GM23338 (cell line): ENCODE data around the gene MAN2B2. TPM values are rescaled to one million over a fixed set of nuclear protein-coding genes. Genes with fewer than 3 reads are reported as not detected.

Experiments
- ATAC-seq: fragments of 200-7000 bp; cut with Tn5 transposase; 3 replicates; pipeline ENCODE4 v1.9.1; 2020
- DNase-seq: peaks from one replicate; pipeline ENCODE4 v3.0.0-alpha.2; 2015; ENCODE audit warnings: low spot score
- H2AFZ ChIP-seq: fragments of 200-600 bp; sonication (generic); 2 replicates; pipeline ENCODE4 v1.8.0; 2016; ENCODE audit warnings: antibody characterized with exemption, mild to moderate bottlenecking, moderate library complexity
- H3F3A ChIP-seq: fragments of 200-600 bp; sonication (generic); replicated peaks from 2 replicates; pipeline ENCODE4 v1.8.0; 2017; ENCODE audit warnings: antibody characterized with exemption, mixed run types, low read depth
- H3K27ac ChIP-seq: fragments of 200-600 bp; sonication (generic); 2 replicates; pipeline ENCODE4 v1.6.1; 2016; ENCODE audit warnings: low read depth
- H3K27me3 ChIP-seq: fragments of 200-600 bp; sonication (generic); 2 replicates; pipeline ENCODE4 v1.8.0; 2016; ENCODE audit warnings: mild to moderate bottlenecking, mixed run types, moderate library complexity; ENCODE audit not compliant: insufficient read depth
- H3K36me3 ChIP-seq: fragments of 200-600 bp; sonication (generic); 2 replicates; pipeline ENCODE4 v1.8.0; 2016; ENCODE audit warnings: mild to moderate bottlenecking; ENCODE audit not compliant: insufficient read depth
- H3K4me1 ChIP-seq: fragments of 200-600 bp; sonication (generic); 2 replicates; pipeline ENCODE4 v1.8.0; 2016; ENCODE audit warnings: mild to moderate bottlenecking, moderate library complexity; ENCODE audit not compliant: insufficient read depth
- H3K4me2 ChIP-seq: fragments of 200-600 bp; sonication (generic); 2 replicates; pipeline ENCODE4 v1.7.1; 2017; ENCODE audit warnings: mixed run types
- H3K4me3 ChIP-seq: fragments of 200-600 bp; sonication (generic); 2 replicates; pipeline ENCODE4 v1.6.1; 2016; ENCODE audit warnings: mixed run types
- H3K79me2 ChIP-seq: fragments of 200-600 bp; sonication (generic); replicated peaks from 2 replicates; pipeline ENCODE4 v1.8.0; 2017; ENCODE audit warnings: mild to moderate bottlenecking; ENCODE audit not compliant: insufficient read depth
- H3K9me2 ChIP-seq: fragments of 200-600 bp; sonication (generic); 2 replicates; pipeline ENCODE4 v1.8.0; 2017; ENCODE audit not compliant: insufficient read depth
- H4K20me1 ChIP-seq: fragments of 200-600 bp; sonication (generic); replicated peaks from 2 replicates; pipeline ENCODE4 v1.8.0; 2017; ENCODE audit warnings: mild to moderate bottlenecking; ENCODE audit not compliant: insufficient read depth
- H3K27ac Mint-ChIP-seq: 2 replicates; pipeline ENCODE4 v1.8.0; 2020; ENCODE audit warnings: inconsistent platforms, mild to moderate bottlenecking, moderate library complexity, mixed read lengths
- H3K27me3 Mint-ChIP-seq: 3 replicates; pipeline ENCODE4 v1.8.0; 2022; ENCODE audit warnings: low read depth, mild to moderate bottlenecking, moderate library complexity, mixed read lengths, inconsistent platforms; ENCODE audit not compliant: insufficient read depth, poor library complexity
- H3K36me3 Mint-ChIP-seq: 3 replicates; pipeline ENCODE4 v1.8.0; 2021; ENCODE audit warnings: low read depth, mild to moderate bottlenecking, inconsistent platforms, moderate library complexity, mixed read lengths
- H3K4me1 Mint-ChIP-seq: 3 replicates; pipeline ENCODE4 v1.8.0; 2020; ENCODE audit warnings: mild to moderate bottlenecking, inconsistent platforms, mixed read lengths
- H3K4me3 Mint-ChIP-seq: 3 replicates; pipeline ENCODE4 v1.8.0; 2021; ENCODE audit warnings: moderate library complexity, mild to moderate bottlenecking, inconsistent platforms, mixed read lengths
- H3K9me3 Mint-ChIP-seq: 3 replicates; pipeline ENCODE4 v1.8.0; 2020; ENCODE audit warnings: moderate library complexity, mild to moderate bottlenecking, inconsistent platforms, mixed read lengths
- CREB1 ChIP-seq: fragments of 250-450 bp; sonication (Bioruptor Pico); IDR thresholded peaks from 2 replicates; pipeline ENCODE4 v1.5.0; 2020; ENCODE audit warnings: low read depth, mild to moderate bottlenecking, moderate library complexity
- EZH2 ChIP-seq: fragments of 200-600 bp; sonication (generic); IDR thresholded peaks from one replicate; pipeline ENCODE4 v1.8.0; 2017; ENCODE audit warnings: antibody characterized with exemption, mild to moderate bottlenecking, low read depth; ENCODE audit not compliant: unreplicated experiment
- EZH2phosphoT487 ChIP-seq: fragments of 200-600 bp; sonication (generic); IDR thresholded peaks from one replicate; pipeline ENCODE4 v1.8.1; 2018; ENCODE audit warnings: antibody characterized with exemption; ENCODE audit not compliant: unreplicated experiment
- JUNB ChIP-seq: IDR thresholded peaks from one replicate; pipeline ENCODE4 v1.6.1; 2016; ENCODE audit warnings: antibody characterized with exemption; ENCODE audit not compliant: unreplicated experiment
- NANOG ChIP-seq: IDR thresholded peaks from 2 replicates; pipeline ENCODE4 v1.6.1; 2016; ENCODE audit warnings: antibody characterized with exemption, borderline replicate concordance
- POLR2AphosphoS5 ChIP-seq: IDR thresholded peaks from 2 replicates; pipeline ENCODE4 v1.6.1; 2016; ENCODE audit warnings: antibody characterized with exemption, low read depth
- STAT1 ChIP-seq: IDR thresholded peaks from one replicate; pipeline ENCODE4 v1.6.1; 2016; ENCODE audit warnings: antibody characterized with exemption; ENCODE audit not compliant: unreplicated experiment
- ZNF114 ChIP-seq: fragments of 250-450 bp; sonication (Bioruptor Pico); IDR thresholded peaks from 2 replicates; pipeline ENCODE4 v1.5.0; 2020; ENCODE audit warnings: mild to moderate bottlenecking, moderate library complexity
- ZNF331 ChIP-seq: fragments of 250-450 bp; sonication (Bioruptor Pico); IDR thresholded peaks from 2 replicates; pipeline ENCODE4 v1.5.0; 2020; ENCODE audit warnings: low read depth, mild to moderate bottlenecking, moderate library complexity
- polyA plus RNA-seq: library from polyadenylated mRNA; unstranded; fragments of >200 nt; fragmentation: Nextera tagmentation; extraction: Ambion mirVana; gene quantifications from 2 replicates; pipeline ENCODE4 v1.2.1, GENCODE V29; 2016
- total RNA-seq: library from RNA; depleted of rRNA; stranded (reverse); fragments of >200 nt; shearing (Covaris generic); gene quantifications from 2 replicates; pipeline ENCODE4 v1.2.3, GENCODE V29; 2014
- TF ChIP-seq, protein P1 (sequence below): IDR thresholded peaks from 2 replicates; pipeline ENCODE4 v1.6.1; 2016; ENCODE audit warnings: antibody characterized with exemption
- TF ChIP-seq, protein P2 (sequence below), 2 experiments: fragments of 200-600 bp in 1 of 2; sonication (generic) in 1 of 2; conservative IDR thresholded peaks; 2 replicates each; pipeline versions ENCODE4 v1.5.1 to v1.6.1; 2016 to 2017; ENCODE audit warnings: antibody characterized with exemption in 2 of 2, low read depth in 2 of 2, mild to moderate bottlenecking in 2 of 2, moderate library complexity in 1 of 2
- TF ChIP-seq, protein P3 (sequence below): fragments of 250-450 bp; sonication (Bioruptor Pico); IDR thresholded peaks from 2 replicates; pipeline ENCODE4 v1.5.0; 2020; ENCODE audit warnings: mild to moderate bottlenecking, moderate library complexity
- TF ChIP-seq, protein P4 (sequence below): IDR thresholded peaks from one replicate; pipeline ENCODE4 v1.6.1; 2018; ENCODE audit warnings: antibody characterized with exemption; ENCODE audit not compliant: unreplicated experiment

The MAN2B2 gene
- total and polyA plus RNA-seq, 2 experiments from 2014 or later = 1.6 to 6.9 TPM

DNA sequence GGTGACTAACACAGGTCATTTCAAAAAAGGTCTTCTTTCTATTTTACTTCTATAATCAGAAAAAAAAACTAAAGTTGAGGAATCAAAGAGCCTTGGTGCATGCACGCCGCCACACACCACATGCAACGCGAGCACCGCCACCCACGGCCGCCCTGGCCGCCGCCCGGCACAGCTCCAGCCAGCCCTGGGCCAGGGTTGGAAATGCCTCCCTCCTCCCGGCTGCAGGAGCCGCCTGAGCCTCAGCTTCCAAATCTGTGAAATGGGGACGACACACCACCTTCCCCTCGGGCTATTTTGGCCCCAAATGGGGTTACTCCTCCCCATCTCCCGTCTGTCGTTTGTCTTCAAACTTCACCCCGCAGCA, 39.7 kb upstream of the MAN2B2 start:
- no peak overlapping the region for H3K27ac Mint-ChIP-seq
- Histone ChIP-seq H3K27ac (no peak overlapping the region), H3K9me2 (no peaks in the 10 kb centered on the region), H3K27me3 (no peaks in the 10 kb centered on the region), H2AFZ (no peak overlapping the region), H3K4me3 (no peak overlapping the region), H4K20me1 (no peaks in the 10 kb centered on the region), H3F3A (no peaks in the 10 kb centered on the region), H3K79me2 (no peaks in the 10 kb centered on the region), H3K4me2 (no peak overlapping the region), H3K36me3 (no peaks in the 10 kb centered on the region), H3K4me1 (no peaks in the 10 kb centered on the region)
- no peak for TF ChIP-seq CREB1 (CRISPR knock-in tag)
- TF ChIP-seq POLR2AphosphoS5 = no peak
- TF ChIP-seq, protein P1, sequence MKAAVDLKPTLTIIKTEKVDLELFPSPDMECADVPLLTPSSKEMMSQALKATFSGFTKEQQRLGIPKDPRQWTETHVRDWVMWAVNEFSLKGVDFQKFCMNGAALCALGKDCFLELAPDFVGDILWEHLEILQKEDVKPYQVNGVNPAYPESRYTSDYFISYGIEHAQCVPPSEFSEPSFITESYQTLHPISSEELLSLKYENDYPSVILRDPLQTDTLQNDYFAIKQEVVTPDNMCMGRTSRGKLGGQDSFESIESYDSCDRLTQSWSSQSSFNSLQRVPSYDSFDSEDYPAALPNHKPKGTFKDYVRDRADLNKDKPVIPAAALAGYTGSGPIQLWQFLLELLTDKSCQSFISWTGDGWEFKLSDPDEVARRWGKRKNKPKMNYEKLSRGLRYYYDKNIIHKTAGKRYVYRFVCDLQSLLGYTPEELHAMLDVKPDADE = no peak
- no peak for TF ChIP-seq STAT1
- TF ChIP-seq EZH2 = no peak
- no peak for TF ChIP-seq ZNF114 (CRISPR knock-in tag)
- TF ChIP-seq JUNB = no peak
- TF ChIP-seq, protein P2, sequence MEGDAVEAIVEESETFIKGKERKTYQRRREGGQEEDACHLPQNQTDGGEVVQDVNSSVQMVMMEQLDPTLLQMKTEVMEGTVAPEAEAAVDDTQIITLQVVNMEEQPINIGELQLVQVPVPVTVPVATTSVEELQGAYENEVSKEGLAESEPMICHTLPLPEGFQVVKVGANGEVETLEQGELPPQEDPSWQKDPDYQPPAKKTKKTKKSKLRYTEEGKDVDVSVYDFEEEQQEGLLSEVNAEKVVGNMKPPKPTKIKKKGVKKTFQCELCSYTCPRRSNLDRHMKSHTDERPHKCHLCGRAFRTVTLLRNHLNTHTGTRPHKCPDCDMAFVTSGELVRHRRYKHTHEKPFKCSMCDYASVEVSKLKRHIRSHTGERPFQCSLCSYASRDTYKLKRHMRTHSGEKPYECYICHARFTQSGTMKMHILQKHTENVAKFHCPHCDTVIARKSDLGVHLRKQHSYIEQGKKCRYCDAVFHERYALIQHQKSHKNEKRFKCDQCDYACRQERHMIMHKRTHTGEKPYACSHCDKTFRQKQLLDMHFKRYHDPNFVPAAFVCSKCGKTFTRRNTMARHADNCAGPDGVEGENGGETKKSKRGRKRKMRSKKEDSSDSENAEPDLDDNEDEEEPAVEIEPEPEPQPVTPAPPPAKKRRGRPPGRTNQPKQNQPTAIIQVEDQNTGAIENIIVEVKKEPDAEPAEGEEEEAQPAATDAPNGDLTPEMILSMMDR (conservative IDR thresholded peaks at IDR 0.05; ENCODE audit: low read depth in 2 of 2) = no peak
- no peak for TF ChIP-seq EZH2phosphoT487
- TF ChIP-seq, protein P3, sequence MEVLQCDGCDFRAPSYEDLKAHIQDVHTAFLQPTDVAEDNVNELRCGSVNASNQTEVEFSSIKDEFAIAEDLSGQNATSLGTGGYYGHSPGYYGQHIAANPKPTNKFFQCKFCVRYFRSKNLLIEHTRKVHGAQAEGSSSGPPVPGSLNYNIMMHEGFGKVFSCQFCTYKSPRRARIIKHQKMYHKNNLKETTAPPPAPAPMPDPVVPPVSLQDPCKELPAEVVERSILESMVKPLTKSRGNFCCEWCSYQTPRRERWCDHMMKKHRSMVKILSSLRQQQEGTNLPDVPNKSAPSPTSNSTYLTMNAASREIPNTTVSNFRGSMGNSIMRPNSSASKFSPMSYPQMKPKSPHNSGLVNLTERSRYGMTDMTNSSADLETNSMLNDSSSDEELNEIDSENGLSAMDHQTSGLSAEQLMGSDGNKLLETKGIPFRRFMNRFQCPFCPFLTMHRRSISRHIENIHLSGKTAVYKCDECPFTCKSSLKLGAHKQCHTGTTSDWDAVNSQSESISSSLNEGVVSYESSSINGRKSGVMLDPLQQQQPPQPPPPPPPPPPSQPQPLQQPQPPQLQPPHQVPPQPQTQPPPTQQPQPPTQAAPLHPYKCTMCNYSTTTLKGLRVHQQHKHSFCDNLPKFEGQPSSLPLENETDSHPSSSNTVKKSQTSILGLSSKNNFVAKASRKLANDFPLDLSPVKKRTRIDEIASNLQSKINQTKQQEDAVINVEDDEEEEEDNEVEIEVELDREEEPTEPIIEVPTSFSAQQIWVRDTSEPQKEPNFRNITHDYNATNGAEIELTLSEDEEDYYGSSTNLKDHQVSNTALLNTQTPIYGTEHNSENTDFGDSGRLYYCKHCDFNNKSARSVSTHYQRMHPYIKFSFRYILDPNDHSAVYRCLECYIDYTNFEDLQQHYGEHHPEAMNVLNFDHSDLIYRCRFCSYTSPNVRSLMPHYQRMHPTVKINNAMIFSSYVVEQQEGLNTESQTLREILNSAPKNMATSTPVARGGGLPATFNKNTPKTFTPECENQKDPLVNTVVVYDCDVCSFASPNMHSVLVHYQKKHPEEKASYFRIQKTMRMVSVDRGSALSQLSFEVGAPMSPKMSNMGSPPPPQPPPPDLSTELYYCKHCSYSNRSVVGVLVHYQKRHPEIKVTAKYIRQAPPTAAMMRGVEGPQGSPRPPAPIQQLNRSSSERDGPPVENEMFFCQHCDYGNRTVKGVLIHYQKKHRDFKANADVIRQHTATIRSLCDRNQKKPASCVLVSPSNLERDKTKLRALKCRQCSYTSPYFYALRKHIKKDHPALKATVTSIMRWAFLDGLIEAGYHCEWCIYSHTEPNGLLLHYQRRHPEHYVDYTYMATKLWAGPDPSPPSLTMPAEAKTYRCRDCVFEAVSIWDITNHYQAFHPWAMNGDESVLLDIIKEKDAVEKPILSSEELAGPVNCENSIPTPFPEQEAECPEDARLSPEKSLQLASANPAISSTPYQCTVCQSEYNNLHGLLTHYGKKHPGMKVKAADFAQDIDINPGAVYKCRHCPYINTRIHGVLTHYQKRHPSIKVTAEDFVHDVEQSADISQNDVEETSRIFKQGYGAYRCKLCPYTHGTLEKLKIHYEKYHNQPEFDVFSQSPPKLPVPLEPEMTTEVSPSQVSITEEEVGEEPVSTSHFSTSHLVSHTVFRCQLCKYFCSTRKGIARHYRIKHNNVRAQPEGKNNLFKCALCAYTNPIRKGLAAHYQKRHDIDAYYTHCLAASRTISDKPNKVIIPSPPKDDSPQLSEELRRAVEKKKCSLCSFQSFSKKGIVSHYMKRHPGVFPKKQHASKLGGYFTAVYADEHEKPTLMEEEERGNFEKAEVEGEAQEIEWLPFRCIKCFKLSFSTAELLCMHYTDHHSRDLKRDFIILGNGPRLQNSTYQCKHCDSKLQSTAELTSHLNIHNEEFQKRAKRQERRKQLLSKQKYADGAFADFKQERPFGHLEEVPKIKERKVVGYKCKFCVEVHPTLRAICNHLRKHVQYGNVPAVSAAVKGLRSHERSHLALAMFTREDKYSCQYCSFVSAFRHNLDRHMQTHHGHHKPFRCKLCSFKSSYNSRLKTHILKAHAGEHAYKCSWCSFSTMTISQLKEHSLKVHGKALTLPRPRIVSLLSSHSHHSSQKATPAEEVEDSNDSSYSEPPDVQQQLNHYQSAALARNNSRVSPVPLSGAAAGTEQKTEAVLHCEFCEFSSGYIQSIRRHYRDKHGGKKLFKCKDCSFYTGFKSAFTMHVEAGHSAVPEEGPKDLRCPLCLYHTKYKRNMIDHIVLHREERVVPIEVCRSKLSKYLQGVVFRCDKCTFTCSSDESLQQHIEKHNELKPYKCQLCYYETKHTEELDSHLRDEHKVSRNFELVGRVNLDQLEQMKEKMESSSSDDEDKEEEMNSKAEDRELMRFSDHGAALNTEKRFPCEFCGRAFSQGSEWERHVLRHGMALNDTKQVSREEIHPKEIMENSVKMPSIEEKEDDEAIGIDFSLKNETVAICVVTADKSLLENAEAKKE (CRISPR knock-in tag) = no peak
- TF ChIP-seq NANOG = no peak
- TF ChIP-seq, protein P4, sequence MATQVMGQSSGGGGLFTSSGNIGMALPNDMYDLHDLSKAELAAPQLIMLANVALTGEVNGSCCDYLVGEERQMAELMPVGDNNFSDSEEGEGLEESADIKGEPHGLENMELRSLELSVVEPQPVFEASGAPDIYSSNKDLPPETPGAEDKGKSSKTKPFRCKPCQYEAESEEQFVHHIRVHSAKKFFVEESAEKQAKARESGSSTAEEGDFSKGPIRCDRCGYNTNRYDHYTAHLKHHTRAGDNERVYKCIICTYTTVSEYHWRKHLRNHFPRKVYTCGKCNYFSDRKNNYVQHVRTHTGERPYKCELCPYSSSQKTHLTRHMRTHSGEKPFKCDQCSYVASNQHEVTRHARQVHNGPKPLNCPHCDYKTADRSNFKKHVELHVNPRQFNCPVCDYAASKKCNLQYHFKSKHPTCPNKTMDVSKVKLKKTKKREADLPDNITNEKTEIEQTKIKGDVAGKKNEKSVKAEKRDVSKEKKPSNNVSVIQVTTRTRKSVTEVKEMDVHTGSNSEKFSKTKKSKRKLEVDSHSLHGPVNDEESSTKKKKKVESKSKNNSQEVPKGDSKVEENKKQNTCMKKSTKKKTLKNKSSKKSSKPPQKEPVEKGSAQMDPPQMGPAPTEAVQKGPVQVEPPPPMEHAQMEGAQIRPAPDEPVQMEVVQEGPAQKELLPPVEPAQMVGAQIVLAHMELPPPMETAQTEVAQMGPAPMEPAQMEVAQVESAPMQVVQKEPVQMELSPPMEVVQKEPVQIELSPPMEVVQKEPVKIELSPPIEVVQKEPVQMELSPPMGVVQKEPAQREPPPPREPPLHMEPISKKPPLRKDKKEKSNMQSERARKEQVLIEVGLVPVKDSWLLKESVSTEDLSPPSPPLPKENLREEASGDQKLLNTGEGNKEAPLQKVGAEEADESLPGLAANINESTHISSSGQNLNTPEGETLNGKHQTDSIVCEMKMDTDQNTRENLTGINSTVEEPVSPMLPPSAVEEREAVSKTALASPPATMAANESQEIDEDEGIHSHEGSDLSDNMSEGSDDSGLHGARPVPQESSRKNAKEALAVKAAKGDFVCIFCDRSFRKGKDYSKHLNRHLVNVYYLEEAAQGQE = no peak
- TF ChIP-seq ZNF331 (CRISPR knock-in tag) = no peak
- no peak overlapping the region for H3K4me3 Mint-ChIP-seq
- ATAC-seq (no peak), DNase-seq (no peak)
- no peaks in the 10 kb centered on the region for H3K36me3 Mint-ChIP-seq
- no peaks in the 10 kb centered on the region; the same call in 2 of the 3 replicates for H3K9me3 Mint-ChIP-seq
- peaks cover 6% of the 10 kb centered on the region for H3K27me3 Mint-ChIP-seq
- no peaks in the 10 kb centered on the region for H3K4me1 Mint-ChIP-seq
